AML-193 (cell line): ENCODE data around the gene NEURL1B.
"Not testable (repeated sequence)": the region's sequence is repeated elsewhere in the genome, so short reads cannot be mapped to it uniquely, and the experiment has no call there.

Experiments
- DNase-seq, 2 experiments: peaks; one replicate each; lab custom pipeline; 2025; lab: John Stamatoyannopoulos, UW

Gene NEURL1B

DNA sequence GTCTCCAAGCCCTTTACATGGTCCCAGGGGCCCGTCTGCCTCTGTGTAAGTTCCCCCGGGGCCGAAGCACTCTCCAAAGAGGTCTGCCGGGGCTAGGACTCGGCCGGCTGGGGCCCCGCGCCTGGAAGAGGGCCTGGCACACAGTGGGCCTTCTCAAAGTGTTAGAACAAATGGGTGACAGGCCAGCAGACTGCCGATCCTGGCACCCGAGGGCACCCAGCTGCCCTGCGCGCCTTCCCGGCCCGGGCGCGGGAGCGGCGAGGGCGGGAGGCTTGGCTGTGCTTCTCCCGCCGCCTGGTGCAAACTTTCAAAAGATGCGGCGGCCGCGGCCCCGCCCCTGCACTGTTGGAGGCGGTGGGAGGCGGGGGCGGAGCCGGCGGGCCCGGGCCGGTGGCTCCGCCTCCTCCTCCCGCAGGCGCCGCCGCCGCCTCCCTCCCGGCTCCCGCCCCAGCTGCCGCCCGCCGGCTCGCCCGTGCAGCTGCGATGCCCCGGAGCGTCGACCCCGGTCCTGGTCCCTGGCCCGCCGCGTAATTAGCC, at the start of gene NEURL1B:
NEURL1B (plus strand) TSS at position 442 of the 537 bp plus-strand sequence. CDS start 144 bp downstream, outside the sequence.
- peak; percentile 7 to 16 for DNase-seq

GRCh38 chr5:172591636-172592035, 49.4 kb upstream of the NEURL1B start:
- no peak for DNase-seq

DNA sequence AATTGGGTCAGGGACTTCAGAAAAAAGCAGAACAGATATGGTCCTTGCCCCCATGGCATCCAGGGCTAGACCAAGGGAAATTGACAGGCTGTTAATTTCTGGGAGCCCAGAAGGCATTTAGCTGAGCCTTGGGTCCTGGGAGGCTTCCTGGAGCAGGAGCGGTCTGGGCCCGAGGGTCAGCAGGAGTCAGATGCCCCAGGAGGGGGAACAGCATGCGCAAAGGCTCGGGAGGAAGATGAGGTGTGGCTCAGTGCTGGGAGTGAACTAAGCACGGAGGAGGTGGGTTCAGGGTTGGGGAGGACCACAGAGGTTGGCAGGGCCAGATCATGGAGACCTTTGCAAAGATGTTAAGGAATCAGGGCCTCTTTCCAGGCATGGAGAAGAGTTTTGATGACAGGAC, 48.2 kb upstream of the NEURL1B start:
- no peak for DNase-seq

DNA sequence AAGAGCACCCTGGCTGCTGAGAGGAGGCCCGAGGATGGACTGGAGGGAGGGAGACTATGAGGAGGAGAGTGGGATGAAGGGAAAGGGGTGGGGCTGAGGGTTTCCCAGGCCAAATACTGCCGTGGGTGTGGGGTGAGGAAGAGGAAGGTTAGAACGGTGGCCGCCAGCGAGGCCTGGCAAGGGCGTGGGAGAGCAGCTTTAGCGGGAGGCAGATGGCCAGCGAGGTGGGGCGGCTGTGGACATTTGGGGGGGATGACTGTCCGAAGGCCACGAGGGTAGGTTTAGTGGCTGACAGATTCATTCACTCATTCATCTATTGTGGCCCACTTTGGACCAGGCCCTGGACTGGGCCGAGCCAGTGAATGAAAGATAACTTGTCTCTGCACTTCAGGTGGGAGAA, 47.8 kb upstream of the NEURL1B start:
- no peak for DNase-seq

DNA sequence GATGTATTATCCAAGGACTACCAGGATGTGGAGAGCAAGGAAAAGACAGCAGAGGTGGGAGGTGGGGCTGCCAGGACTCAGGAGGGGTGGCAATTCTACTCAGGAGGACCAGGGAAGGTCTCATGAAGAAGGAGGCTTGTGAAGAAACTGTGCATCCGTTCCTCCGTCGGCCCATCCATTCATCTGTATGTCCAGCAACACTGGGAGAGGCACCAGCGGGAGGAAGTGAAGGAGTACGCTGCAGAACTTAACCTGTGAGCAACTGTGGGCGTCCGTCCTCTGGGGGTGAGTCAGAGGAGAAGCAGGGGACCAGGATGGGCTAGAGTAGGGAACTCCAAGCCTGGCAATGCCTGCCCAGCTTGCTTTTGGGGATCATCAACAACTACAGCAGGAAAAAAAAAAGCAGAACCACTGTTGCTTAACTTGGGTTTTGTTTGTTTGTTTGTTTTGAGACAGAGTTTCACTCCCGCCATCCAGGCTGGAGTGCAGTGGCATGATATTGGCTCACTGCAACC, 47.3 kb upstream of the NEURL1B start:
- no peak for DNase-seq

DNA sequence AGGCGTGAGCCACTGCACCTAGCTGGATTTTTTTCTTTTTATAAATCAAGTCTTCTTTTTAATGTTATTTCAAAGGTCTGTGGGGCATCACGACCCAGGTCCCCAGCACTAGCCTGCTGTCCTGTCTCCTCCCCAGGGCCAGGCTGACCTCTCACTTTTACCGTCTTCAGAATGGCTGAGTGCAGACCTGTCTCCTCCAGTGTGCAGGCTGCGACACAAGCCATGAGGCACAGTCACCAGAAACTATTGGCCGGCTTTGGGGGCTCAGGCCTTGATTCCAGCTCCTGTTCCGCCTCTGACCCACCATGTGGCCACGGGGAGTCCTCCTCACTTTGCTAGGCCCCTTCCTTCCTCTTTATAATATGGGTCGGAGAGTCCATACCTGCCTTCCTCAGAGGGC, 46.6 kb upstream of the NEURL1B start:
- no peak for DNase-seq

DNA sequence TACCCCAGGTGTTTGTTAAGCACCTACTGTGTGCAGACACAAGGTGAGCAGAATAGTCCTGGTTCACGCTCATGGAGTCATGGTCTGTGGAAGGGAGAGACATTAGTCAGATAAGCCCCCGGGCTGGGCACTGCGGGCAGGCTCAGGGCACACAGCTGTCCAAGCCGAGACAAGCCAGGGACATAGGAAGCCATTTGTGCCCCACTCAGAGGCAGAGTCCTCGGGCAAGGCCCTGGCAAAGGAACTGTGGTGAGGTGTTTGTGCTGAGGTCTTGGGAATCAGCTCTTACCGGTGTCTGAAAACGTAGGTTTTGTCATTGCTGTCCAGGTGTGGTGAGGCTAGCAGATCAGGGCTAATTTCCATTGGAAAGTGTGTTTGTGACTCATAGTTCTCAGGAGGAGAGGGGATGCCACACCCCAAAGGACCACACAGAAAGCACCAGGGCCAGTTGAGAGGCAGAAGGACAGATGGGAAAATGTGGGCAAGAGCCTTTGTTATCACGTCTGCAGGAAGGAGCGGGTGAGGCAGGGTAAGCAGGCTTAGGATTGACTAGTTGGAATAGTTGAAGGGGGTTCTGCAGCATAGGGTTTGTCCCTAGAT, 46.1 kb upstream of the NEURL1B start:
- DNase-seq, result no peak

DNA sequence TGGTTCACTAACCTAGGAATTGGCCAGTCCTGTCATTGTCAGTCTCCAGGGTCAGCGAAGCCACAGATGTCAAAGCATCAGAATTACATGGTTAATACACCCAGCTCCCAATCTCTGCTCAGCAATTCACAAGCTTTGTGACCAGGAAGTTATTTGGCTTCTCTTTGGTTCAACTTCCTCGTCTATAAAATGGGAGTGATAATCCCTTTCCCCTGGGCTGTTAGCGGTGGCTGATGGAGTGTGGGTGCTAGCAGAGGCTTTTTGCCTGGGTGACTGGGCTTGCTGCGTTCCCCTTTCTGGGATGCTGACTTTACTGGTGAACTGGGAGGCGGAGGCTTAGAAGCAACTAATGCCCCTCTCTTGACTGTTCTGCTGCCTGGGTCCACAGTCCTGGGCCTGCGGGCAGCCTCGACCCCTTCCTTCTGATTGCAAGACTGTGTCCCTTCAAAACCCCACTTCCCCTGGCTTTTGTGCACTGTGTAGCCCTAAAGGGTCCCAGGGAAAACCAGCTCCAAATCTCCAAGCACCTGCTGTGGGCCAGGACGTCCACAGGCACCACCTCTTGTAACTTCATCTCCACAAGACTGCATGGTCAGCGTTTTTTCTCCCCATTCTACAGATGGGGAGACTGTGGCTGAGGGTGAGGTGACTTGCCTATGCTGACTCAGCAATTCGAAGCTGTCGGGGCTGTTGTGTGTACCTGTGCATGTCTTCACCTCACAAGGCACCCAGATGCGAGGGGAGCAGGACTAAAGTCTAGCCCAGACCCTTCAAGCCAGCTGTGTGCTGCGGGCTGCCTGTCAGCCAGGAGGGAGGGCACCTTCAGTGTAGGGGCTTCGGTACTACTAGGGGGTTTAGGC, 45.2 kb upstream of the NEURL1B start:
- no peak for DNase-seq

- no peak for DNase-seq
These were observed 44.3 kb upstream of the NEURL1B start for GRCh38 chr5:172596638-172597231.

DNA sequence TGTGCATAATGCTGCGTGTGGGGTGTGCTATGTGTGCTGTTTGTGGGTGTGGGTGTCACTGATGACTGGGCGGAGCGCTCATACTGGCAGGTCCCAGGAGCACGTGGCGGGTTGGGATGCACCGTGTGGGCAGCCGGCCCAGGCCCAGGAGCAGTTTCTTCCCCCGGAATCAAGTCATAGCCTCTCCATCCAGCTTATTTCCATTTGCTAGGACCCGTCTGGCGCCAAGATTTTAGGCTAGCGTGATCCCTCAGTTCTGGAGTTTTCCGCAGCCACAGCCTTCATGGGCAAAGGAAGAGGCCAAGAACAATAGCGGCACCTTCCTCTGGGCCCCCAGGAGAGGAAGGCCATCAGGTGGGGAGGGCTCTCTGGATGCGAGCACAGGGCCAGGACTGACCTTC, 43.3 kb upstream of the NEURL1B start:
- DNase-seq, result no peak

- DNase-seq, result no peak
These were observed 42.5 kb upstream of the NEURL1B start for GRCh38 chr5:172598251-172599203.

DNA sequence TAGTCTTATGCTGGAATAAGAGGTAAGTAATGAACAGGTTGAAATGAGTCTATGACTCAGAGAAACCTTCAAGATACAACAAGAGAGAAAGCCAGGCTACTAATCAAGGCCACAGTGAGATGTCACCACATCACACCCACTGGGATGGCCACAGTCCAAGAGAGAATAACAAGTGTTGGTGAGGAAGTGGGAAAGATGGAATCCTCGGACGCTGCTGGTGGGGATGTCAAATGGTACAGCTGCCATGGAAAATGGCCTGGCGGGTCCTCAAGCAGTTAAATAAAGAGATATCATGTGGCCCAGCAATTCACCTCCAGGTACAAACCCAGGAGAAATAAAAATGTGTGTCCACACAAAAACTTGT, 41.9 kb upstream of the NEURL1B start:
- DNase-seq, result no peak

- no peak for DNase-seq
These were observed 40.5 kb upstream of the NEURL1B start for GRCh38 chr5:172600571-172600970.

- not testable (repeated sequence) for DNase-seq
These were observed 39.5 kb upstream of the NEURL1B start for GRCh38 chr5:172601576-172601975.

- DNase-seq, result no peak
These were observed 38.3 kb upstream of the NEURL1B start for GRCh38 chr5:172602783-172603231.

DNA sequence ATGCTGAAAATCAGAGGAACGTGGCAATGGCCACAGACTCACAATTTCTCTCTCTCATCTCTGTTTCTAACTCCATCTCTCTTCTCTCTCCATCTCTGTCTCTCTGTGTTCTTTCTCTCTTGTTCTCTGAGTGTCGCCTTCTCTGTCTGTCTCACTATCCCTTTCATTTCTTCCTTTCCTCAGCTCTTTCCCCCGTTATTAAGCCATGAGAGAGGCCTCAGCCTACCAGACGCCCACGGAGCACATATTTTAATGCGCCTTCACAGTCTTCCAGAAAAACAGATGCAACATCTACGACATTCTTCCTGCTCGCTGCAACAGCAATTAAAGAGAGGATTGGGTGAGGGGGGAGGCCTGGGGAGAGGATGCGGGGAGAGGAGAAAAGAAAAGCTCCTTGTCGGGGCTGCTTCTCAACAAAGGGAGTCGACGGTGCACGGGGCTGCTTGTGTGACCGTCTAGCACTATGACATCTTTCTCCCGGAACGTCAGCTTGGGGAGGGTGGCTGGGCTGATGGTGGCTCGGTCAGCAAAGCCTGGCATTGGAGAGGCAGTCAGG, 37.7 kb upstream of the NEURL1B start:
- no peak for DNase-seq

GRCh38 chr5:172605466-172605865, 35.6 kb upstream of the NEURL1B start:
- no peak for DNase-seq

- DNase-seq, result no peak
These were observed 34.8 kb upstream of the NEURL1B start for GRCh38 chr5:172606156-172606785.

GRCh38 chr5:172607213-172607793, 33.8 kb upstream of the NEURL1B start:
- DNase-seq, result no peak

- DNase-seq, result no peak
These were observed 32.3 kb upstream of the NEURL1B start for GRCh38 chr5:172608773-172609172.
